Activated CD8-positive, alpha-beta memory T cell treated with anti-CD3 and anti-CD28 coated beads for 48 hours (primary cell): ENCODE results near the gene THBS2.
"Not testable (repeated sequence)": the region's sequence is repeated elsewhere in the genome, so short reads cannot be mapped to it uniquely, and the experiment has no call there.

Experiments used
- DNase-seq, 3 experiments: peaks; one replicate each; pipeline ENCODE4 v3.0.0-alpha.2; 2020; ENCODE audit warnings: low read depth in 2 of 3, low spot score in 2 of 3

Gene THBS2

GRCh38 chr6:169185692-169186485, 67.8 kb downstream of the THBS2 start:
- no peak for DNase-seq

- no peak for DNase-seq
Observed at GRCh38 chr6:169185011-169185521, 68.6 kb downstream of the THBS2 start.

GRCh38 chr6:169184419-169184818, 69.2 kb downstream of the THBS2 start:
- DNase-seq = no peak

- DNase-seq = no peak
Observed at GRCh38 chr6:169183233-169183632, 70.4 kb downstream of the THBS2 start.

GRCh38 chr6:169179831-169180230, 73.8 kb downstream of the THBS2 start:
- DNase-seq = not testable (repeated sequence)

GRCh38 chr6:169177516-169178166, 76.0 kb downstream of the THBS2 start:
- no peak for DNase-seq

- DNase-seq = no peak
Observed at GRCh38 chr6:169176361-169176991, 77.2 kb downstream of the THBS2 start.

GRCh38 chr6:169175360-169175887, 78.2 kb downstream of the THBS2 start:
- DNase-seq = no peak

- DNase-seq = no peak
Observed at GRCh38 chr6:169174516-169175359, 78.9 kb downstream of the THBS2 start.

- no peak for DNase-seq
Observed at GRCh38 chr6:169173532-169174268, 79.9 kb downstream of the THBS2 start.

GRCh38 chr6:169172946-169173345, 80.7 kb downstream of the THBS2 start:
- DNase-seq = no peak

GRCh38 chr6:169172456-169172855, 81.2 kb downstream of the THBS2 start:
- no peak for DNase-seq

- no peak for DNase-seq
Observed at GRCh38 chr6:169171951-169172350, 81.7 kb downstream of the THBS2 start.

GRCh38 chr6:169171016-169171415, 82.6 kb downstream of the THBS2 start:
- no peak for DNase-seq

- no peak for DNase-seq
Observed at GRCh38 chr6:169170583-169170955, 83.1 kb downstream of the THBS2 start.

- DNase-seq = no peak
Observed at GRCh38 chr6:169169941-169170582, 83.6 kb downstream of the THBS2 start.

GRCh38 chr6:169169375-169169774, 84.3 kb downstream of the THBS2 start:
- DNase-seq = no peak

GRCh38 chr6:169168706-169169105, 84.9 kb downstream of the THBS2 start:
- no peak for DNase-seq

- no peak for DNase-seq
Observed at GRCh38 chr6:169168302-169168630, 85.4 kb downstream of the THBS2 start.
